ENCODE data around the gene C1GALT1.

The C1GALT1 gene

DNA sequence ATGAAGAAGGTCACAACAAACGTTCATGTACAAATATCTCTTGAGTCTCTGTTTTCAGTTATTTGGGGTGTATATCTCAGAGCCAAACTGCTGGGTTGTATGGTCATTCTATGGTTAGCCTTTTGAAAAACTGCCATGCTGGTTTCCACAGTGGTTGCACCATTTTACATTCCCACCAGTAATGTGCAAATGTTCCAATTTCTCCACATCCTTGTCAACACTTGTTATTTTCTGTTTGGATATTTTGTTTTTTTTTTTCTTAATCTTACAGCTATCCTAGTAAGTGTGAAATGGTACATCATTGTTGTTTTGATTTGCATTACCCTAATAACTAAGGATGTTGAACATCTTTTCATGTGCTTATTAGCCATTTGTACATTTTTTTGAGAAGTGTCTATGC, 13.0 kb upstream of the C1GALT1 start:
- no peaks in the 10 kb centered on the region for H3K9me2 ChIP-seq (ENCODE audit: low read depth, low read length)
- no peak for TF ChIP-seq EZH2 (IDR thresholded peaks at IDR 0.05; ENCODE audit: borderline replicate concordance, low read length)
- TF ChIP-seq, protein P1, sequence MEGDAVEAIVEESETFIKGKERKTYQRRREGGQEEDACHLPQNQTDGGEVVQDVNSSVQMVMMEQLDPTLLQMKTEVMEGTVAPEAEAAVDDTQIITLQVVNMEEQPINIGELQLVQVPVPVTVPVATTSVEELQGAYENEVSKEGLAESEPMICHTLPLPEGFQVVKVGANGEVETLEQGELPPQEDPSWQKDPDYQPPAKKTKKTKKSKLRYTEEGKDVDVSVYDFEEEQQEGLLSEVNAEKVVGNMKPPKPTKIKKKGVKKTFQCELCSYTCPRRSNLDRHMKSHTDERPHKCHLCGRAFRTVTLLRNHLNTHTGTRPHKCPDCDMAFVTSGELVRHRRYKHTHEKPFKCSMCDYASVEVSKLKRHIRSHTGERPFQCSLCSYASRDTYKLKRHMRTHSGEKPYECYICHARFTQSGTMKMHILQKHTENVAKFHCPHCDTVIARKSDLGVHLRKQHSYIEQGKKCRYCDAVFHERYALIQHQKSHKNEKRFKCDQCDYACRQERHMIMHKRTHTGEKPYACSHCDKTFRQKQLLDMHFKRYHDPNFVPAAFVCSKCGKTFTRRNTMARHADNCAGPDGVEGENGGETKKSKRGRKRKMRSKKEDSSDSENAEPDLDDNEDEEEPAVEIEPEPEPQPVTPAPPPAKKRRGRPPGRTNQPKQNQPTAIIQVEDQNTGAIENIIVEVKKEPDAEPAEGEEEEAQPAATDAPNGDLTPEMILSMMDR (IDR thresholded peaks at IDR 0.05; ENCODE audit: low read length): no peak
- H3F3A ChIP-seq (ENCODE audit: insufficient read depth, low read length): no peaks in the 10 kb centered on the region
- no peak overlapping the region for H2AFZ ChIP-seq (ENCODE audit: low read length)
- H3K9ac ChIP-seq (ENCODE audit: low read length): no peak overlapping the region
- no peaks in the 10 kb centered on the region for H3K79me2 ChIP-seq (ENCODE audit: insufficient read depth, low read length)
- H3K36me3 ChIP-seq (ENCODE audit: insufficient read depth, low read length): no peaks in the 10 kb centered on the region; the same call in 1 of the 2 replicates
- no peaks in the 10 kb centered on the region for H4K20me1 ChIP-seq (ENCODE audit: insufficient read depth, low read length)
- H3K27me3 ChIP-seq (ENCODE audit: insufficient read depth, low read length): no peaks in the 10 kb centered on the region
- no peak overlapping the region for H3K4me3 ChIP-seq (ENCODE audit: low read depth, low read length, poor library complexity, severe bottlenecking)
- no peak overlapping the region for H3K27ac ChIP-seq (ENCODE audit: low read depth, low read length, poor library complexity, severe bottlenecking)
- H3K4me2 ChIP-seq (ENCODE audit: low read length): no peak overlapping the region
- peaks cover 8% of the 10 kb centered on the region; the same call in 1 of the 2 replicates for H3K9me3 ChIP-seq (ENCODE audit: low read length)
- H3K4me1 ChIP-seq (ENCODE audit: insufficient read depth, low read length, severe bottlenecking): no peaks in the 10 kb centered on the region

DNA sequence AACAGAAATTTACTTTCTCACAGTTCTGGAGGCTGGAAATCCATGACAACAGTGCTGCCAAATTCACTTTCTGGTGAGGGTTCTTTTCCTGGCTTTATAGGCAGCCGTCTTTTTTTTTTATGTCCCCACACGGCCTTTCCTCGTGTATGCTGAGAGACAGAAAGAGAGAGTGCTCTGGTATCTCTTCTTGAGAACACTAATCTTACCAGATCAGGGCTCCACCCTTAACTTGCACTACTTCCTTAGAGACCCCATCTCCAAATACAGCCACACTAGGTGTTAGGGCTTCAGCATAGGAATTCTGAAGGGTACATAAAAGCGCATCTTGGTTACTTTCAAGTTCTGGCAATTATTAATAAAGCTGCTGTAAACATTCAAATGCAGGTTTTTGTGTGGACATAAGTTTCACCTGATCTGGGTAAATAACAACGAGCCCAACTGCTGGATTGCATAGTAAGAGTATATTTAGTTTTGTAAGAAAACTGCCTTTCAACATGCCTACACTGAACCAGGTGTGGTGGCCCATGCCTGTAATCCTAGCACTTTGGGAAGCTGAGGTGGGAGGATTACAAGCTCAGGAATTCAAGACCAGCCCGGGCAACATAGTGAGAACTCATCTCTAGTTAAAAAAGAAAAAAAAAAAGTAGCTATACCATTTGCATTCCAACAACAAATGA, 8.2 kb upstream of the C1GALT1 start:
- Histone ChIP-seq H3K4me3 (ENCODE audit: low read depth, low read length, poor library complexity, severe bottlenecking) (no peak overlapping the region), H3F3A (ENCODE audit: insufficient read depth, low read length) (no peaks in the 10 kb centered on the region), H2AFZ (ENCODE audit: low read length) (no peak overlapping the region), H3K4me2 (ENCODE audit: low read length) (no peak overlapping the region), H3K4me1 (ENCODE audit: insufficient read depth, low read length, severe bottlenecking) (no peaks in the 10 kb centered on the region), H3K27ac (ENCODE audit: low read depth, low read length, poor library complexity, severe bottlenecking) (no peak overlapping the region), H3K9ac (ENCODE audit: low read length) (no peak overlapping the region), H3K27me3 (ENCODE audit: insufficient read depth, low read length) (no peaks in the 10 kb centered on the region), H3K36me3 (ENCODE audit: insufficient read depth, low read length) (no peaks in the 10 kb centered on the region; the same call in 1 of the 2 replicates), H3K9me3 (ENCODE audit: low read length) (peaks cover 8% of the 10 kb centered on the region; the same call in 1 of the 2 replicates), H3K9me2 (ENCODE audit: low read depth, low read length) (no peaks in the 10 kb centered on the region), H4K20me1 (ENCODE audit: insufficient read depth, low read length) (no peaks in the 10 kb centered on the region), H3K79me2 (ENCODE audit: insufficient read depth, low read length) (no peaks in the 10 kb centered on the region)
- TF ChIP-seq, protein P1 (IDR thresholded peaks at IDR 0.05; ENCODE audit: low read length): no peak
- no peak for TF ChIP-seq EZH2 (IDR thresholded peaks at IDR 0.05; ENCODE audit: borderline replicate concordance, low read length)

DNA sequence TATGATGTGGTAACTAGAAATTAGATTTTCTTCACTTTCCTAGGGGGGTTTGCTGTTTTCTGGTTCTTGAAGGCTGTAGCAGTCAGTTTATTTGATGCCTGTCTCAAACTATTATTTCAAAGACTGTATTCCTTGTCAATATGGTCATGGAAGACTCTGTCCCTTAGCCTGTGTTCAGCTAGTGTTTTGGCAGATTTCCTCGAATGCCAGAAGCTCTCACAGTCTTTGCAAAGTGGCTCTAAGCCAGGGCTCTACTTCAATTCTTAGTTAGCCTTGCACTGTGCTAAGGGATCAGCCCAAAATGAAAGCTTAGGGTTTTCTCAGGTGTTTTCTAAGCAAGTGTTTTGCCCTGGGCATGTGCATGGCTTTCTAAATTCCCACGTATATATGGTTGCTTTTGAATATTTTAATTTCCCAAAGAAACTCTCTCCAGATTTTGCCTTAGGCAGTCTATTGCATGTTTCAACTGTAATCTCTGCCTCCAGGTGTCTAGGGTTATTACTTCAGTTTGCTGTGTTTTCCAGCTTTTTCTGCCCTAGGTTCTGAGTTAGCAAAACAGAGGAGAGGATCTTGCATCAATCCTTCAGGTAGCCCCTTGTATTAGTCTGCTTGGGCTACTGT, 7.2 kb upstream of the C1GALT1 start:
- Histone ChIP-seq H3K36me3 (ENCODE audit: insufficient read depth, low read length) (no peaks in the 10 kb centered on the region; the same call in 1 of the 2 replicates), H3K4me3 (ENCODE audit: low read depth, low read length, poor library complexity, severe bottlenecking) (no peak overlapping the region), H2AFZ (ENCODE audit: low read length) (no peak overlapping the region), H3K9me3 (ENCODE audit: low read length) (peaks cover 8% of the 10 kb centered on the region; the same call in 1 of the 2 replicates), H3K9ac (ENCODE audit: low read length) (no peak overlapping the region), H3K27me3 (ENCODE audit: insufficient read depth, low read length) (no peaks in the 10 kb centered on the region), H3K9me2 (ENCODE audit: low read depth, low read length) (no peaks in the 10 kb centered on the region), H4K20me1 (ENCODE audit: insufficient read depth, low read length) (no peaks in the 10 kb centered on the region), H3K4me1 (ENCODE audit: insufficient read depth, low read length, severe bottlenecking) (no peaks in the 10 kb centered on the region), H3K27ac (ENCODE audit: low read depth, low read length, poor library complexity, severe bottlenecking) (no peak overlapping the region), H3F3A (ENCODE audit: insufficient read depth, low read length) (no peaks in the 10 kb centered on the region), H3K79me2 (ENCODE audit: insufficient read depth, low read length) (no peaks in the 10 kb centered on the region), H3K4me2 (ENCODE audit: low read length) (no peak overlapping the region)
- TF ChIP-seq, protein P1 (IDR thresholded peaks at IDR 0.05; ENCODE audit: low read length): no peak
- TF ChIP-seq EZH2 (IDR thresholded peaks at IDR 0.05; ENCODE audit: borderline replicate concordance, low read length): no peak

All from OCI-LY1 (cell line).